PC-3 (cell line): ENCODE measurements around the gene ZNF638.

Experiments
- CTCF ChIP-seq: fragments of 300-600 bp; sonication (generic); conservative IDR thresholded peaks from 2 replicates; pipeline ENCODE4 v1.5.1; 2017; ENCODE audit warnings: antibody characterized with exemption, low read depth, mild to moderate bottlenecking, low read length
- EZH2 ChIP-seq: fragments of 300-600 bp; sonication (generic); IDR thresholded peaks from one replicate; pipeline ENCODE4 v1.6.1; 2017; ENCODE audit warnings: antibody characterized with exemption, mild to moderate bottlenecking, low read length; ENCODE audit not compliant: unreplicated experiment

DNA sequence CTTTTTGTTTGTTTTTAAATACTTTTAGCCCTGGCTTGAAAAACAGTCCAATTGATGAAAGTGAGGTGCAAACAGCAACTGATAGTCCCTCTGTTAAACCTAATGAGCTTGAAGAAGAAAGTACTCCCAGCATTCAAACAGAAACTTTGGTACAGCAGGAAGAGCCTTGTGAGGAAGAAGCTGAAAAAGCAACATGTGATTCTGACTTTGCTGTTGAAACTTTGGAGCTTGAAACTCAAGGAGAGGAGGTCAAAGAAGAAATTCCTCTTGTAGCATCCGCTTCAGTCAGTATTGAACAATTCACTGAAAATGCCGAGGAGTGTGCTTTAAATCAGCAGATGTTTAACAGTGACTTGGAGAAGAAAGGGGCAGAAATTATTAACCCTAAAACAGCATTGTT is 91.2 kb downstream of the ZNF638 start:
- TF ChIP-seq EZH2 (no peak), CTCF (no peak)
